Measurements from ENCODE around the gene RPS4Y1.

GRCh38 chrY:2860511-2860910 lies 19.1 kb downstream of the RPS4Y1 start:
- TF ChIP-seq, protein P1, sequence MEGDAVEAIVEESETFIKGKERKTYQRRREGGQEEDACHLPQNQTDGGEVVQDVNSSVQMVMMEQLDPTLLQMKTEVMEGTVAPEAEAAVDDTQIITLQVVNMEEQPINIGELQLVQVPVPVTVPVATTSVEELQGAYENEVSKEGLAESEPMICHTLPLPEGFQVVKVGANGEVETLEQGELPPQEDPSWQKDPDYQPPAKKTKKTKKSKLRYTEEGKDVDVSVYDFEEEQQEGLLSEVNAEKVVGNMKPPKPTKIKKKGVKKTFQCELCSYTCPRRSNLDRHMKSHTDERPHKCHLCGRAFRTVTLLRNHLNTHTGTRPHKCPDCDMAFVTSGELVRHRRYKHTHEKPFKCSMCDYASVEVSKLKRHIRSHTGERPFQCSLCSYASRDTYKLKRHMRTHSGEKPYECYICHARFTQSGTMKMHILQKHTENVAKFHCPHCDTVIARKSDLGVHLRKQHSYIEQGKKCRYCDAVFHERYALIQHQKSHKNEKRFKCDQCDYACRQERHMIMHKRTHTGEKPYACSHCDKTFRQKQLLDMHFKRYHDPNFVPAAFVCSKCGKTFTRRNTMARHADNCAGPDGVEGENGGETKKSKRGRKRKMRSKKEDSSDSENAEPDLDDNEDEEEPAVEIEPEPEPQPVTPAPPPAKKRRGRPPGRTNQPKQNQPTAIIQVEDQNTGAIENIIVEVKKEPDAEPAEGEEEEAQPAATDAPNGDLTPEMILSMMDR (IDR thresholded peaks at IDR 0.05): no peak
- TF ChIP-seq SIN3A (IDR thresholded peaks at IDR 0.05; ENCODE audit: borderline replicate concordance, insufficient read depth, low read depth, low read length): no peak

All from Panc1 (cell line).